CD4-positive, alpha-beta T cell treated with Interleukin-4 for 4 hours (primary cell): Measurements from ENCODE around the gene APLF.
"Not testable (repeated sequence)": the region's sequence is repeated elsewhere in the genome, so short reads cannot be mapped to it uniquely, and the experiment has no call there.

ENCODE experiments used
- DNase-seq: peaks from one replicate; pipeline ENCODE4 v3.0.0-alpha.2; 2020

Gene APLF

GRCh38 chr2:68476454-68476853 lies 9.1 kb downstream of the APLF start:
- DNase-seq: no peak

GRCh38 chr2:68478688-68479087 lies 11.3 kb downstream of the APLF start:
- no peak for DNase-seq

GRCh38 chr2:68482296-68482820 lies 15.0 kb downstream of the APLF start:
- DNase-seq: no peak

- DNase-seq: no peak
These were observed 15.6 kb downstream of the APLF start for GRCh38 chr2:68483011-68483410.

- DNase-seq: peak; percentile 35
These were observed 20.5 kb downstream of the APLF start for GRCh38 chr2:68487773-68488355.

GRCh38 chr2:68488605-68489004 lies 21.2 kb downstream of the APLF start:
- DNase-seq: not testable (repeated sequence)

- DNase-seq: no peak
These were observed 21.9 kb downstream of the APLF start for GRCh38 chr2:68489282-68489681.

- DNase-seq: no peak
These were observed 24.2 kb downstream of the APLF start for GRCh38 chr2:68491582-68491981.

GRCh38 chr2:68499133-68499532 lies 31.7 kb downstream of the APLF start:
- DNase-seq: no peak

- DNase-seq: no peak
These were observed 33.3 kb downstream of the APLF start for GRCh38 chr2:68500649-68501048.

GRCh38 chr2:68501768-68502167 lies 34.4 kb downstream of the APLF start:
- no peak for DNase-seq

- no peak for DNase-seq
These were observed 38.3 kb downstream of the APLF start for GRCh38 chr2:68505603-68506159.

GRCh38 chr2:68506170-68506569 lies 38.8 kb downstream of the APLF start:
- DNase-seq: peak; percentile 29

GRCh38 chr2:68512326-68512725 lies 44.9 kb downstream of the APLF start:
- no peak for DNase-seq

GRCh38 chr2:68512966-68513365 lies 45.6 kb downstream of the APLF start:
- DNase-seq: no peak

GRCh38 chr2:68514316-68514929 lies 47.0 kb downstream of the APLF start:
- no peak for DNase-seq

- no peak for DNase-seq
These were observed 48.9 kb downstream of the APLF start for GRCh38 chr2:68516051-68516955.

- no peak for DNase-seq
These were observed 51.9 kb downstream of the APLF start for GRCh38 chr2:68519236-68519635.

- DNase-seq: no peak
These were observed 53.7 kb downstream of the APLF start for GRCh38 chr2:68521037-68521436.

- not testable (repeated sequence) for DNase-seq
These were observed 59.6 kb downstream of the APLF start for GRCh38 chr2:68526943-68527342.

GRCh38 chr2:68527343-68528081 lies 60.1 kb downstream of the APLF start:
- not testable (repeated sequence) for DNase-seq

GRCh38 chr2:68529156-68529555 lies 61.8 kb downstream of the APLF start:
- DNase-seq: not testable (repeated sequence)

GRCh38 chr2:68529651-68530050 lies 62.3 kb downstream of the APLF start:
- not testable (repeated sequence) for DNase-seq
